ENCODE results near the gene MEGF6. TPM values are rescaled to one million over a fixed set of nuclear protein-coding genes. Genes with fewer than 3 reads are reported as not detected.

The MEGF6 gene
- total and polyA plus RNA-seq, 9 of the 15 experiments (the other 6 are each of a cell fraction or from before 2014, with no cell fraction given): 0.03 to 1.7 (median 0.24) TPM; not detected in 3

GRCh38 chr1:3659093-3659492 is 47.8 kb upstream of the MEGF6 start:
- H3K9me1 ChIP-seq (ENCODE audit: control insufficient read depth, insufficient read depth, low read length): no peaks in the 10 kb centered on the region
- TF ChIP-seq NBN (IDR thresholded peaks at IDR 0.05; ENCODE audit: low read depth) (no peak), BCL6 (CRISPR knock-in tag; IDR thresholded peaks at IDR 0.05) (no peak), ZNF316 (IDR thresholded peaks at IDR 0.05) (no peak), ELF4 (CRISPR knock-in tag; IDR thresholded peaks at IDR 0.05) (no peak), SIN3A (IDR thresholded peaks at IDR 0.05; ENCODE audit: borderline replicate concordance in 2 of 2, control insufficient read depth in 1 of 2, low read depth in 2 of 2, low read length in 2 of 2) (no peak), ZNF584 (CRISPR knock-in tag; IDR thresholded peaks at IDR 0.05; ENCODE audit: low read depth) (no peak), XRCC4 (IDR thresholded peaks at IDR 0.05; ENCODE audit: extremely low read depth, insufficient read depth, insufficient read length) (no peak), HDAC8 (tag; IDR thresholded peaks at IDR 0.05) (no peak), ZFP30 (CRISPR knock-in tag; IDR thresholded peaks at IDR 0.05; ENCODE audit: borderline replicate concordance) (no peak), GTF2E2 (tag; IDR thresholded peaks at IDR 0.05) (no peak), HMG20B (CRISPR knock-in tag; IDR thresholded peaks at IDR 0.05) (no peak), TAL1 (IDR thresholded peaks at IDR 0.05) (no peak), NFE2L1 (tag; IDR thresholded peaks at IDR 0.05; ENCODE audit: borderline replicate concordance, low read depth) (no peak), ETS2 (tag; IDR thresholded peaks at IDR 0.05; ENCODE audit: borderline replicate concordance, poor library complexity, severe bottlenecking) (no peak), TBL1XR1 (IDR thresholded peaks at IDR 0.05; ENCODE audit: low read length in 2 of 2) (no peak), ZBTB26 (CRISPR knock-in tag; IDR thresholded peaks at IDR 0.05) (no peak), CBFB (CRISPR knock-in tag; IDR thresholded peaks at IDR 0.05) (no peak), ZNF3 (CRISPR knock-in tag; IDR thresholded peaks at IDR 0.05) (no peak), JUND (IDR thresholded peaks at IDR 0.05; ENCODE audit: borderline replicate concordance, low read depth, low read length) (no peak), JUND (tag; IDR thresholded peaks at IDR 0.05; ENCODE audit: borderline replicate concordance, low read depth, low read length) (no peak)
- in situ Hi-C loops (cut with MboI) (no loop called here), intact Hi-C loops (cut with micrococcal nuclease) (no loop called here)
- CTCF ChIA-PET (ENCODE audit: low intra/inter-chr PET ratio): no interaction called here
- no peak overlapping the region for H3K4me3 ChIP-seq
- 11% methylated on average over 15 of the region's 15 CpGs for WGBS (ENCODE audit: insufficient coverage, low coverage, missing lambda C conversion rate)
- BruUV-seq (replicated peaks): no TSS peak
- no peaks in the 10 kb centered on the region for H3K9me3 ChIP-seq (replicated peaks; ENCODE audit: control insufficient read depth, insufficient read depth, low read depth, low read length)
- H3K4me1 ChIP-seq (replicated peaks in 1 of 2; ENCODE audit: control insufficient read depth in 2 of 2, insufficient read depth in 2 of 2, low read length in 2 of 2): peaks cover 0 to 8% of the 10 kb centered on the region in 2 experiments; a peak in 1 of 5 replicates
- H3K4me2 ChIP-seq (ENCODE audit: insufficient read depth, low read length): no peak overlapping the region
- no peak overlapping the region for H2AFZ ChIP-seq (ENCODE audit: low read depth, low read length)
- H3K36me3 ChIP-seq (ENCODE audit: control insufficient read depth, insufficient read depth, low read length): no peaks in the 10 kb centered on the region
- FAIRE-seq (no peak), ATAC-seq (no peak), DNase-seq (ENCODE audit: extremely low read depth in 1 of 4, low spot score in 3 of 4) (no peak)
- peaks cover 44 to 66% of the 10 kb centered on the region in 2 experiments for H3K27me3 ChIP-seq (ENCODE audit: control insufficient read depth in 2 of 2, insufficient read depth in 2 of 2, low read length in 2 of 2)
- no peak overlapping the region for H3K9ac ChIP-seq (ENCODE audit: insufficient read depth in 1 of 2, low read depth in 2 of 2, low read length in 2 of 2)
- peaks cover 3% of the 10 kb centered on the region for H4K20me1 ChIP-seq (replicated peaks; ENCODE audit: control insufficient read depth, insufficient read depth, low read length)
- POLR2A ChIA-PET: interaction anchor here (1.0 to 1.7 kb wide), 2 partner anchors 12 to 18 kb away, joined by 3 read pairs; no protein-coding TSS in a partner anchor
- no peak overlapping the region for H3K27ac ChIP-seq (ENCODE audit: extremely low read depth, low read depth, low read length)
- H3K79me2 ChIP-seq (ENCODE audit: control insufficient read depth, insufficient read depth, low read length): no peaks in the 10 kb centered on the region

Measured in K562 (cell line).